Stimulated activated memory B cell treated with anti-CD40 and anti-IgM and Interleukin-4, amounts not matched to agents 10 μg/mL and 1 μg/mL and 100 μg/mL, for 72 hours (primary cell): ENCODE measurements around the gene CHRM4.

Source experiments
- ATAC-seq: fragments of 150-1000 bp; cut with Tn5 transposase; 2 replicates; pipeline ENCODE4 v1.10.0; 2021
- H3K27ac Mint-ChIP-seq: one replicate; pipeline ENCODE4 v1.8.0; 2022; ENCODE audit warnings: mild to moderate bottlenecking, mixed read lengths
- H3K27me3 Mint-ChIP-seq: one replicate; pipeline ENCODE4 v1.8.0; 2022; ENCODE audit warnings: mixed read lengths
- H3K36me3 Mint-ChIP-seq: one replicate; pipeline ENCODE4 v1.8.0; 2022; ENCODE audit warnings: mixed read lengths
- H3K4me1 Mint-ChIP-seq: one replicate; pipeline ENCODE4 v1.8.0; 2022; ENCODE audit warnings: mixed read lengths
- H3K4me3 Mint-ChIP-seq: one replicate; pipeline ENCODE4 v1.8.0; 2022; ENCODE audit warnings: mild to moderate bottlenecking, moderate library complexity, mixed read lengths
- H3K9me3 Mint-ChIP-seq: one replicate; pipeline ENCODE4 v1.8.0; 2022; ENCODE audit warnings: mixed read lengths

Gene CHRM4

DNA sequence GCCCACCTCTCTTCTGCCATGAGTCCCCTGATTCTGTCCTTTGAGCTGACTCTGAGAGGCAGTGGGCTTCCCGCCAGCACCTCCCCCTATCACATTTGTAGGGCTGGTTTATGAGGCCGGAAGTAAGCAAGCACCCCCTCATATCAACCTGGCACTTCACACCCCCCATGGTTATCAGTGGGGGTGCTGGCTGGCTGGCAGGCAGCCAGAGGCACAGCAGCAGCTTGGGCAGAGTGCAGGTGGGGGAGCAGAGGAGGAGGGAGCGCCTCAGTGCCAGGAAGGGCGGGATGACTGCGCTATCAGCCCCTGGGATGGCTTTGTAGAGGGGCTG lies 22.9 kb upstream of the CHRM4 start:
- H3K27ac Mint-ChIP-seq: no peak overlapping the region
- no peaks in the 10 kb centered on the region for H3K9me3 Mint-ChIP-seq
- H3K4me1 Mint-ChIP-seq: no peaks in the 10 kb centered on the region
- H3K27me3 Mint-ChIP-seq: no peaks in the 10 kb centered on the region
- H3K36me3 Mint-ChIP-seq: peaks cover 80% of the 10 kb centered on the region
- H3K4me3 Mint-ChIP-seq: no peak overlapping the region
- ATAC-seq: no peak

- ATAC-seq: no peak
- no peaks in the 10 kb centered on the region for H3K27me3 Mint-ChIP-seq
- H3K4me1 Mint-ChIP-seq: no peaks in the 10 kb centered on the region
- peaks cover 78% of the 10 kb centered on the region for H3K36me3 Mint-ChIP-seq
- no peak overlapping the region for H3K27ac Mint-ChIP-seq
- no peaks in the 10 kb centered on the region for H3K9me3 Mint-ChIP-seq
- no peak overlapping the region for H3K4me3 Mint-ChIP-seq
Observed at GRCh38 chr11:46413760-46414465, 22.3 kb upstream of the CHRM4 start.

GRCh38 chr11:46410021-46410420 lies 18.4 kb upstream of the CHRM4 start:
- Mint-ChIP-seq H3K9me3 (no peaks in the 10 kb centered on the region), H3K36me3 (peaks cover 70% of the 10 kb centered on the region), H3K4me1 (no peaks in the 10 kb centered on the region), H3K27ac (no peak overlapping the region), H3K4me3 (no peak overlapping the region), H3K27me3 (no peaks in the 10 kb centered on the region)
- ATAC-seq: no peak

DNA sequence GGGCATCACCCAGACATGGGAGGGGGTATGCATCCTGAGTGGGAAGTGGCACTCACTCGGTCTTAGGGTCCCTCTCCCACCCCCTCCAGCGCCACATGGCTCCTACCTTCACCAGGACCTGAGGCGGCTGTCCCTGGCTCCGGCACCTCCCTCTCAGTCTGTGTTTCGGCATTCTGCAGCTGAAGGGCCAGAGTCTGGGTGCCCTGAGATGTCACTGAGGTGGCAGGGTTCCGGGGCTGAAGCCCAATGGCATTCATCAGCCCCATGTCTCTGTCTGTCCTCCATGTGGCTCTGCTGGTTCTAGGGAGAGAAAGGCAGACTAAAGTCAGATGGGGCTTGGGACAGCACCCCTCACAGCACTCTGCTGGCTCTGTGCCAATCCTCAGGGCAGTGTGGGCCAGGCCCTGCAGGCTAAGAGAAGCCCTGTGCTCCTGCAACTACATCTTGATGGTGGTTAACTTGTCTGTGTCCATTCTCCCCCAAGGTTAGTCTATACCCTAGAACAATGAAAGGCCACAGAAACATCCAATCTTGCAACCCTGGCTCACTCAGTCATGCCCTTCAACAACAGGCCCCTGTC lies 16.9 kb upstream of the CHRM4 start:
- Mint-ChIP-seq H3K27me3 (no peaks in the 10 kb centered on the region), H3K36me3 (peaks cover 66% of the 10 kb centered on the region), H3K4me1 (no peaks in the 10 kb centered on the region), H3K9me3 (no peaks in the 10 kb centered on the region), H3K4me3 (no peak overlapping the region), H3K27ac (no peak overlapping the region)
- ATAC-seq: no peak

- ATAC-seq: no peak
- Mint-ChIP-seq H3K36me3 (peaks cover 67% of the 10 kb centered on the region), H3K27ac (no peak overlapping the region), H3K27me3 (no peaks in the 10 kb centered on the region), H3K4me1 (no peaks in the 10 kb centered on the region), H3K9me3 (no peaks in the 10 kb centered on the region), H3K4me3 (no peak overlapping the region)
Observed at GRCh38 chr11:46407635-46408034, 16.1 kb upstream of the CHRM4 start.

DNA sequence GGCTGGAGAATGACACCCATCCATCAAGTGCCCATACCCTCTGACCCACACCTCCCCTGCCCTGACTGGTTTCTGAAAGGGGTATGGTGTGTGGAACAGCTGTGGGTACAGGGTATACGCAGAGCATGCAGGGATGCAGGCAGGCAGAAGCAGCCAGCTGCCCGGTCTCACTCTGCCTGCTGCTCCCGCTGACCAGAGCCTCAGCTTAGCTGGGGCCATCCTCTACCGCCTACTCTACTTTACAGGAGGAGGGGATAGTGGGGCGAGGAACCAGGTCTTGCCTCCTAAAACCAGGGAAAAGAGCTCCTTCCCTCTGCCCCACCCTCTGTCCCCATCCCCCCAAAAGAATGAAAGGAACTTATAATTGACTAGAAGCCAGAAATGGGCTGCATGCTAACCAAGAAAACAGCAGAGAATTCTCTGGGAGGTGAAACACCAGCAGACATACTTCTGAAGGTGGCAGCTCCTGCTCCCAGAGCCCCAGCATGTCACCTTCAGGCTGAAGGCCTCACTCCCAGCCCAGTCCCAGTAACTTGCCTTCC lies 13.0 kb upstream of the CHRM4 start:
- Mint-ChIP-seq H3K36me3 (peaks cover 77% of the 10 kb centered on the region), H3K4me3 (no peak overlapping the region), H3K27me3 (no peaks in the 10 kb centered on the region), H3K4me1 (no peaks in the 10 kb centered on the region), H3K9me3 (no peaks in the 10 kb centered on the region), H3K27ac (no peak overlapping the region)
- no peak for ATAC-seq

DNA sequence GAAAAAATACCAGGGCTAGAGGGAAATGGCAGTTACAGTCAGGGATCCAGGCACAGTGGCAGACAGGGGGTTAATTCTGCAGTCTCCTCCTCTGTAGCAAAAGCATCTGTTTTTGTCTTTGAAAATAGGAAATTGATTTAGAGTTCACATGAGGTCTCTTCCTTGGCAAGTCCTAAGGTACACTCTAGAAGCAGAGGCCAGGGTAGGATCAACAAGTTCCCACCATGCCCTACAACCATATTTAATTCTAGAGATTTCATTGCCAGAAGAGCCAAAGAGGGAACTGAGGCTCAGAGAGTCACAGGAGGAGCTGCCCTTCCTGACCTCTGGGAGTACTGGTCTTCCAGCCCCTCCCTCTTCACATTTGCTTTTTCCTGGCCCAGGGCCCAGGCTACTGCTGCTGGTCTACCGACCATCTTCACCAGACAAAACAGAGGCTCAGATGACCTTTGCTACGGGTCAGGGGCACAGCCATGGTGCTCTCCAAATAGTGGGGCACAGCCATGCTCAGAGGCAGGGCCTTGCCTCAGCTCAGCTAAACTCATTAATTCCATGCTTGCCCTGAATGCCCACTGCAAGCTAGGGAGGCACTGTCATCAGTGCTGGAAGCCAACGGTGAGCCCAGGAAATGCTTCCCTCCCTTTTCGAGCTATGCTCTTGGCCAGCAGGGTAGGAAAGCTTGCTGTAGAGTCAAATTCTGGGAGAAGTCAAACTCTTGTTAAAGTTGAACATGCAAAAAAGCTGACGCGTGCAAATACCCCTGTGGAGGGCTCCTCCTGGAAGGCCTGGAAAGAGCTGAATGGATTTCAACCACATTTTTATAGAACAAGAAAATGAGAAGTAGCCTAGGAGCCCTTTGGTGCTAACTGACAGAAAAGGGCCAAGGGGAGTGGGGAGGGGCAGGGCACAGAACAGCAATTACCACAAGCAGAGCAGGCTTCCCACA lies 11.7 kb upstream of the CHRM4 start:
- H3K4me3 Mint-ChIP-seq: no peak overlapping the region
- H3K27ac Mint-ChIP-seq: no peak overlapping the region
- no peak for ATAC-seq
- H3K4me1 Mint-ChIP-seq: no peaks in the 10 kb centered on the region
- no peaks in the 10 kb centered on the region for H3K27me3 Mint-ChIP-seq
- peaks cover 75% of the 10 kb centered on the region for H3K36me3 Mint-ChIP-seq
- H3K9me3 Mint-ChIP-seq: no peaks in the 10 kb centered on the region

DNA sequence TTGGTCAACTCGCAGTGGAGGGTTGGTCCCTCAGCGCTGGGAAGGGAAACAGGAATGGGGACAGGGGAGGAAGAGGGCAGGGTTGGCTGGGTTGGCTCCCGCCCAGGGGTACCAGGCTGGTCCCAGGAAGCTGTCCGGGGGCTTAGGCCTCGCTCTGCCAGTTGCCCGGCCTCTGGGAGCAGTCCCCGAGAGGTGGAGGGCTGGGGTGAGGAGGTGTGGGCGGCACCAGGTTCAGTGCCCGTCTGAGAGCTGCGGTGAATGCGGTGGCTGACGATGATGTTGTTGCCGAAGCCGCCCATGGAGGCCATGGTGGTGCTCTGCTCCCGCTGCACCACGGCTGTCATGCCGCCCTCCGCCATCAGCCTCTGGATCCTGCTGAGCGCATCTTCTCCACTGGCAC lies 6.0 kb upstream of the CHRM4 start:
- Mint-ChIP-seq H3K4me1 (peaks cover 11% of the 10 kb centered on the region), H3K9me3 (no peaks in the 10 kb centered on the region), H3K27ac (no peak overlapping the region), H3K36me3 (peaks cover 59% of the 10 kb centered on the region), H3K4me3 (no peak overlapping the region), H3K27me3 (peaks cover 11% of the 10 kb centered on the region)
- ATAC-seq: no peak

DNA sequence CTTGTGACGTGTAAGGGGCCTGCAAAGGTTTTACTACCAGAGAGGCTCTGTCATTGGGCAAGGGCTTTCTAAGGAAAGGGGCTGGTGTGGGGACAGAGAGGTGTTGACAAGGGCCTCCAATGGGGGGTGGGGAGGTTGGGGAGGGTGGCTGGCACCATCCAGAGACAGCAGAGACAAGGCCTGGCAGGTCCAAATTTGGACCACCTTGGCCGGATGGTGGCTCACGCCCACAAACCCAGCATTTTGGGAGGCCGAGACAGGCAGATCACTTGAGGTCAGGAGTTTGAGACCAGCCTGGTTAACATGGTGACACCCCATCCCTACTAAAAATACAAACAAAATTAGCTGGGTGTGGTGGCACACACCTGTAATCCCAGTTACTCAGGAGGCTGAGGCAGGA lies 2.2 kb upstream of the CHRM4 start:
- Mint-ChIP-seq H3K27me3 (peaks cover 38% of the 10 kb centered on the region), H3K4me1 (peaks cover 28% of the 10 kb centered on the region), H3K36me3 (peaks cover 30% of the 10 kb centered on the region), H3K27ac (no peak overlapping the region), H3K4me3 (no peak overlapping the region), H3K9me3 (no peaks in the 10 kb centered on the region)
- no peak for ATAC-seq

GRCh38 chr11:46393231-46393616 lies 1.6 kb upstream of the CHRM4 start:
- H3K36me3 Mint-ChIP-seq: peaks cover 26% of the 10 kb centered on the region
- ATAC-seq: no peak
- H3K27ac Mint-ChIP-seq: no peak overlapping the region
- peak overlapping the region; percentile 73 for H3K4me3 Mint-ChIP-seq
- H3K9me3 Mint-ChIP-seq: no peaks in the 10 kb centered on the region
- H3K27me3 Mint-ChIP-seq: peaks cover 43% of the 10 kb centered on the region
- peaks cover 31% of the 10 kb centered on the region for H3K4me1 Mint-ChIP-seq

DNA sequence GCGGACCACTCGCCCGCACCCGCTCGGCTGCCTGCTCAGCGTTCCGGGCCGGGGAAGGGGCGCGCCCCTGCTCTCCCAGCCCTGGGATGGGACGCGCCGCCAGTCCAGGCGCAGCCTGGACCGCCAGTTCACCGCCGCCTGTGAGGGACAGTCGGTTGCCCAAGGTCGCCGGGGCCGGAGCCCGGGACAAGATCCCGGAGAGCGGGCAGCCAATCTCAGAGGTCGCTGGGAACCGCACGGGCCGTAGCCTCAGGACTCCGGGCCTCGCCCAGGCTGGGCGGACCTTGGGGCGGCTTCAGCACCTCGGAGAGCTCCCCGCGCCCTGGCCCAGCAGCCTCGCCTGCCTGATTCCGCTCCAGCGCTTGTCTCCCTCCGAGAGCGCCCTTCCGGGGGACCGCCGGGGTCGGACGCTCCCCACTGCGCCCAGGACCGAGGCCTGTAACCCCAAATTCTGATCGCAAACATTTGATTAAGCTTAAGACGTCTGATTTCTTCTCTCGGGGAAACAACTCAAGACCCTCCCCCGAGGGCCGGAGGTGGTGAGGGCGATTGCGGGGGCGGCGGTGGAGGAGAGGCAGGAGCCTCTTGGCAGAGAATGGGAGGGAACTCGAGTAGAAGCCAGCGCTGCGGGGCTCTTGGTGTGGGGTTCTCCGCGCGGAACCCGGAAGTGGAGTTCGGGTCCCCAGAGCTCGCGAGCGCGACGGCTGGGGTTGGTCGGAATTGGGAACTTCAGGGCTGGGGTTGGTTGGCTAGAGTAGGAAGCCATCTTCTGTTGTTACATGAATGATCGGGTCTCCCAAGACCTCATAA lies 1.1 kb upstream of the CHRM4 start:
- peak; percentile 80 for ATAC-seq
- Mint-ChIP-seq H3K9me3 (no peaks in the 10 kb centered on the region), H3K4me3 (peak overlapping the region; percentile 73), H3K4me1 (peaks cover 36% of the 10 kb centered on the region), H3K27me3 (peaks cover 49% of the 10 kb centered on the region), H3K36me3 (peaks cover 20% of the 10 kb centered on the region), H3K27ac (no peak overlapping the region)

- peaks cover 36% of the 10 kb centered on the region for H3K4me1 Mint-ChIP-seq
- peaks cover 64% of the 10 kb centered on the region for H3K27me3 Mint-ChIP-seq
- H3K36me3 Mint-ChIP-seq: peaks cover 5% of the 10 kb centered on the region
- no peaks in the 10 kb centered on the region for H3K9me3 Mint-ChIP-seq
- no peak for ATAC-seq
- H3K27ac Mint-ChIP-seq: no peak overlapping the region
- H3K4me3 Mint-ChIP-seq: no peak overlapping the region
Observed at GRCh38 chr11:46391186-46391577, 394 bp downstream of the CHRM4 start.

DNA sequence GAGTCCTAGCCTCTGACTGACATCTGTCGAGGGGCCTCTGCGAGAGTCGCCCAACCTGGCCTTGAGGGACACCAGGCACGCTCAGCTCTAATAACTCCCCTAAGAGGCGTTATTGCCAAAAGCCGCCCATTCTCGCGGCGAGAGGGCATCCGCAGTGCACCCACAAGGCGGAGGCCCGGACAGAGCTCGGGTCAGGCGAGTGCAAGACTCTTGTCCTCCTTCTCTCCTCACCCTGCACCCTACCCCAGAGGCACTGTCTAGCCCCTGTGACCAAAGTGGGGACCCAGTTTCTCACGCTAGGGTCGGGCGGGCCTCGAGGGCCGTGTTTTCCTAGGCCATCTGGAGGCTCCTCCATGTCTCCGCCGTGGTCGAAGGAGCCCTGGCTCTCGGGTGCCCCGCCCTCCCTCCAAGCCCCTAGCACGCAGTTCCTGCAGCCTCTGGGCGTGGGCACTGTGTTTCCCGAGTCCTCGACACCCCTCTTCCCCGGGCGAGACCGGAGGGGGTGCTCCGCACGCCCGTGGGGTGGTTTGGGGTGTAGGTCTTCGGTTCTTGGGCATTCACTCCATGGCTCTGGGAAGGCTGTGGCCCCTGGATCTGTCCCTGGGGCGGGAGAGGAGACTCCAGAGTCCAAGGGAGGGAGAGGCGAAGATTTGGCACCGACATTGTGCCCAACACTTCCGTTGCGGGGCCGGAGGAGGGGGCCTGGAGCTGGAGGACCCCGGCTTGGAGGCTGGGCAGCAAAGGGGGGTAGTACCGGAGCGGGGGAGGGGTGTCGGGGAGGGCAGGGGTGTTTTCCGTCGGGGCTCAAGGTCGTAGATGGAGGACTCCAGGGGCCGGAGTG lies 1.0 kb downstream of the CHRM4 start:
- H3K27ac Mint-ChIP-seq: no peak overlapping the region
- no peaks in the 10 kb centered on the region for H3K36me3 Mint-ChIP-seq
- peaks cover 36% of the 10 kb centered on the region for H3K4me1 Mint-ChIP-seq
- H3K9me3 Mint-ChIP-seq: no peaks in the 10 kb centered on the region
- peaks cover 70% of the 10 kb centered on the region for H3K27me3 Mint-ChIP-seq
- peak overlapping the region; percentile 53 for H3K4me3 Mint-ChIP-seq
- ATAC-seq: no peak
